ENCODE results near the gene RFNG.

GRCh38 chr17:82083533-82084359, 32.1 kb upstream of the RFNG start:
- TF ChIP-seq ZNF274 (IDR thresholded peaks at IDR 0.05; ENCODE audit: low read depth, low read length), result no peak
- no peak for TF ChIP-seq YY1 (IDR thresholded peaks at IDR 0.05; ENCODE audit: insufficient read depth, insufficient read length)
- TF ChIP-seq SUZ12 (IDR thresholded peaks at IDR 0.05; ENCODE audit: extremely low read depth, insufficient read depth, insufficient read length), result no peak
